Activated CD4-positive, CD25-positive, alpha-beta regulatory T cell treated with anti-CD3 and anti-CD28 coated beads, Interleukin-2, amount 50 U/mL, for 72 hours (primary cell): Measurements from ENCODE around the gene OXCT2.
"Not testable (repeated sequence)": the region's sequence is repeated elsewhere in the genome, so short reads cannot be mapped to it uniquely, and the experiment has no call there.

Experiments used
- DNase-seq: peaks from one replicate; pipeline ENCODE4 v3.0.0; 2021

OXCT2 gene

DNA sequence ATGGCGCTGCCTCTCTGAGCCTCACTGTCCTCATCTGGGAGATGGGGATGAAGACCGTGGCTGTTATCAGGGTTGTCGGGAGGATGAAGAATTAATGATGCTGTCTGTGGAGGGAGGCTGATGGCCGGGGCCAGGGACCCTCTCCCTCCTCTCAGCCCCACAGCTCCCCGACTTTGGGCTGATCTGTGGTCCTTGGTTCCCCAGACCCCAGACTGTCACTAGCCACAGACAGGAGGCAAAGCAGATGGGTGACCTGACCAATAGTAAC is 15.9 kb upstream of the OXCT2 start:
- DNase-seq = not testable (repeated sequence)

DNA sequence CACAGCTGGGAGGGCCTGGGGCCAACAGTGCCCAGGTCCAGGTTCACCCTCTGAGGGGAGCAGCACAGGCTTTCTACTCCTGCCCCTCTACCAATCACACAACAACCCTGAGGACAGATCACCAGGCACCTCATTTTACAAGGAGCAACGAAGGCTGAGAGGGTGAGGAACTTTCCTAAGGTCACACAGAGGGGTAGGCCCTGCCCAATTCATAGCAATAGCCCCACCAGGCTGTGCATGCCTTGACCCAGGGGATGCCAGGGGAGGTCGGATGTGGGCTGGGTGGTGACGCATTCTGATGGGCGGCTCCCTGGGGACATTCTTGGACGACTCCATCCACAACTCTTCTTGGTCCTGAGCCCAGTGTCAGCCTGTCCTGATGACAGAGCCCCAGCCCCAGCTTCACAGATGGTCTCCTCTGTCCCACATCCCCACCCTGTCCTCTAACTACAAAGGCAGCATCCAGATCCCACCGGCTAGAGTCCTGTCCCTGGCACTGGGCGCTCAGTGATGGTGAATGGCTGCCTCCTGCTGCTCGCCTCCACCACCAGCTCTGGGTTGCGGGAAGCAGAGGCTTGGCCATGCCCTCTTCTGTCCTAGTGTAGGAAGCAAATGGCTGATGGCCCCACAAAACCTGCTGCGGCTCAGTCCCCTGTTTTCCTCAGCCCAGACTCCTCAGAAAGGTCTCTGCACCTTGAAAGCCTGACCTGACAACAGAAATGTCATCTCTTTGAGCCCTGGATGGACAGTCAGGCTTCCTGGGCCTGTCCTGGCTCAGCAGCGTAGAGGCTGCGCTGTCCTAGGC is 15.4 kb upstream of the OXCT2 start:
- not testable (repeated sequence) for DNase-seq

DNA sequence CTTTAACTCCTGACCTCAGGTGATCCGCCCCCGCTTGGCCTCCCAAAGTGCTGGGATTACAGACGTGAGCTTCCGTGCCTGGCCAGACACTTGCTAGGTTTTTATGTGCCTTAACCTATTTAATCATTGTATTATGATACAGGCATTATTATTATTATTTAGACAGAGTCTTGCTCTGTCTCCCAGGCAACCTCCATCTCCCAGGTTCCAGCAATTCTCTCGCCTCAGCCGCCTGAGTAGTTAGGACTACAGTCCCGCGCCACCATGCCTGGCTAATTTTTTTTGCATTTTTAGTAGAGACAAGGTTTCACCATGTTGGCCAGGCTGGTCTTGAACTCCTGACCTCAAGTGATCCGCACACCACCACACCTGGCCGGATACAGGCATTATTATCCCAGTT is 11.5 kb upstream of the OXCT2 start:
- not testable (repeated sequence) for DNase-seq

DNA sequence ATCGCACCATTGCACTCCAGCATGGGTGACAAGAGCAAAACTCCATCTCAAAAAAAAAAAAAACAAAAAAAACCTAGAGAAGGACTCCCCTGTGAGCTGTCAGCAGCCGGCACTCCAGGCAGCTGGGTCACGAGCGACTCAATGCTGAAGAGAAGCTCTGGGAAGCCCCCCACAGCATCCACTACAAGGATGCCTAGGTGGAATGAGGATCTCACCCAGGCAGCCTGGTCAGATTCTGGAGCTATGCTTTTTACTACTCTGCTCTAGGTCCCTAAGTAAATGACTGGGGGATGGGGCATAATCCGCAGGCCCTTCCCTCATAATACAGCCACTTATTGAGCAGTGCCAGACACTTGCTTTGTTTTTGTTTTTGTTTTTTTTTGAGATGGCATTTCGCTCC is 11.0 kb upstream of the OXCT2 start:
- DNase-seq = no peak

DNA sequence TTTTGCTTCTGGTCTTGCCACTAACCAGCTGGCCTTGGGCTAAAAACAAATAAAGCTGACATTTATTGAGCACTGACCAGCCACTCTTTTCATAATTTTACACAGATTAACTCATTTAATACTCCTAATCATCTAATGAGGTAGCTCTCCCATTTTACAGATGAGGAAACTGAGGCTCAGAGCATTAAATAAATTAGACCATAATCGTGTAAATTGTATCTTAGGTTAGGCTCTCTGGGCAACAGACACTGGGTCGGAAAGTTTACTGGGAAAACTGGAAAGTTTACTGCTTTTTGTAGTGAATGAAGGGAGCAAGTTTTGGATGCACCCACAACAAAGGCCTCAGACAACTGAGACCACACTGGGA is 10.2 kb upstream of the OXCT2 start:
- DNase-seq = no peak

DNA sequence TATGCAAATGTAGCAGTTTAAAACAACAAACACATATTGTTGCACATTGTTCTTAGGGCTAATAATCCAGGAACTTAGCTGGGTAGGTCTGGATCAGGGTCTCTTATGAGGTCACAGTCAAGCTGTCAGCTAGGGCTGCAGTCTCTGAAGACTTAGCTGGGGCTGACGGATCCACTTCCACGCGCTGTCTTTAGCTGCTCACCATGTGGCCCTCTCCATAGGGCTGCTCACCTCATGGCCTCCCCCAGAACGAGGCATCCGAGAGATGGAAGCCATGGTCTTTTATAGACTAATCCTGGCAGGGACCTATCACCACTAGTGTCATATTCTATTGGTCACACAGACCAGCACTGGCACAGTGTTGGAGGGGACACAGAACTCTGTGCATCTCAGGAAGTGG is 8.7 kb upstream of the OXCT2 start:
- no peak for DNase-seq

DNA sequence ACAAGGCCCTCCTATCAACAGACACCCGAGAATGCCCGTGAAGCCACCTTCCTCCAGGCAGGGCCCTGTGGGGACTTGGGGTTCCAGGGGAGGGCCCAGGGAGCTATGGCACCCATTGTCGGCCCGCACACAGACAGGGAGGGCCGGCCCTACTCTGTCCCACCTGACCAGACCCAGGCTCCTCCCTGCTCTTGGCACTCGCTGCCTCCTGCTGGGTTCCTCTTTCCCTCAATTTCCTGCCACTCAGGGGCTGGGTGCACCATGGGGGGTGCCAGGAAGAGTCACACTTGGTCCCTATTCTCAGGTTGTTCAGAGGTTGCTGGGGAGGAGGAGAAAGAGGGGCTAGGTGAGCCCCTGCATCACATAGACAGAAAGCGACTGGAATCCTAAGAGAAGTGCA is 8.0 kb upstream of the OXCT2 start:
- DNase-seq = no peak

DNA sequence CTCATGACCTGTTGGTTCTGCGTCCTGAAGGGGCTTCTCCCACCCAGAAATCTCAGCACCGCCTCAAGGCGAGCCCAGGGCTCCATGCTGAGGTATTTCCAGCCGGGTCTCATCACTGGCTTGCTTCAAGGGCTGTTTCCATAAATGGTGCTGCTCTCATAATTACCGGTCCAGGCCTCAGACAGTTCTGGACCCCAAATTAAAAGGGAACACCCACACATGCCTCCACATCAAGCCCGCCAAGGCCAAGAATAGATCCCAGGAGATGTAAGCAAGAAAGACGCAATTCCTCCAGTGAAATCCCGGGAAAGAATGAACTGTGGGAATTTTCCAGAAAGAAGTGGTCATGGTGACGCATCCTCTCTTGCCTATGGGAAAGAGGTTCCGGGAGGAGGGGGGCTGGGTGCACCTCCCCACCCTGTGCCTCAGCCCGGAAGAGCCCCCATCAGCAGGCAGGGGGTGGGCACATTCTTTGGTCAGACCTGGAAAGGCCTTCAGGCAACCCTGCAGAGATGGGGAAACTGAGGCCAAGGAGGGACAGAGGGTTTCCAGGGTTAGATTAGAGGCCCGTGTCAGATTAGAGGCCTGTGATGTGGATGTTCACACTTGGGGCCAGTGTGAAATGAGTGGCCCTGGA is 7.4 kb upstream of the OXCT2 start:
- DNase-seq = not testable (repeated sequence)

DNA sequence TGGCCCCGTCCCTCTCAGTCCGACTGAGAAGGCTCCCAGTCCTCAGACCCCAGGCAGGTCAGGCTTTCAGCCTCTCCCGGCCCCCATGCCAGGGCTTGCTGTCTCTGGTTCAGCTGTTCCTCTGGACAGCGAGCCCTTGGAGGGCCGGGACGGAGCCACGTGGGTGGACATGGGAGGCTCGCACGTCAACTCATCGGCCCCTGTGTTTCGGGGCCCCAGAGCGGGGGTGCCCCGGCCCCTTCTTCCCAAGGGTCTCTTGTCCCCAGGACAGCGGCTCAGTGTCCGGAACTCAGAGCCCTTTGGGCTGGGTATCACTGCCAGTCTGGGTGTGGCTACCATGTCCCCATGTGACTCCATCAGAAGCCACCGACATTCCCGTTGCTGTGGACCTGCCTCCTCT is 6.7 kb upstream of the OXCT2 start:
- DNase-seq = not testable (repeated sequence)

DNA sequence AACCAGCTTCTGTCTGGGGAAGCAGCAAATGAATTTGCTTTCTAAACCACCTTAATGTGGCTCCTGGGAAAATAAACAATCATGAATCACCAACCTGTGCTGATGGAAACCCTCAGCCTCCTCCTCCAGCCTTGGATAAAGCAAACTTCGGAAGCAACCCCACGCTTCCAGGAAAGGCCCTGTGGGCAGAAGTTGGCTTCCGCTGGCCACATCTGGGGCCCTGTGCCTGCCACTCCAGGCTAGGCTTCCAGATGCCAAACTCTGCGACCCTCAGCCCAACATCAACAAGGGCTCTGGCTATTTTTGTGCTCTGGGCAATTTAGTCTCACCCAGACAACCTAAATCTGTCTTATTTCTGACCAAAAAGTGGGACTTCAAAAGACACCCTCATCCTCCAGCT is 6.2 kb upstream of the OXCT2 start:
- no peak for DNase-seq

DNA sequence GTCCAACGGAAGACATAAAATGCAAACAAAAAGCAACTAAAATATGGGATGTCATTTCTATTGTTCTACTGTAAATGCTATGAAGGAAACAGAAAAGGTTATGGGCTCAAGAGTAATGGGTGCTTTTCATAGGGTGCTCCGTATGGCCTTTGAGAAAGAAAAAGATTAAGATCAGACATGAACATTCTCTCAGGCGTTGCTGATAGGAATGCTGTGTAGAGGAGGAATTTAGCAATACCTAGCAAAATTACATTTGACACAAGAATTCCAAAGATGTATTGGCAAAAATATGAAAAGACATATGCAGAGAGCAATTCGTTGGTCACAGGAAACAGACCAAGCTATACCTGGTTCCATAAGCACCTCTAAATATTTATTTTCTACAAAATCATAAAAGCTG is 5.7 kb upstream of the OXCT2 start:
- no peak for DNase-seq

DNA sequence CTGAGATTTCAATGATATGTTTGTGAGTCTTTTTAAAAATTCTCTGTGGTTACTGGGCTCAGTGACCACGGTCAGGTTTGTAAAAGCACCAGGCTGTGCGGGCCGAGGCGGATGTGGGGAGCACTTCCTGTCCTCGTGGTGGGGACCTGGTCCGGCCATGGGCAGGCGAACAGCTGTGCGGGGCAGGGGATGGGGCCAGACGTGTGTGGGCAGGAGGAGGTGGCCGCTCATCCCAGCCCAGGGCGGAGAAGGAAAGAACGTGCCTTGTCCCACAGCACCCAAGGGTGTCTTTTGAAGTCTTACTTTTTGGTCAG is 5.2 kb upstream of the OXCT2 start:
- DNase-seq = no peak

DNA sequence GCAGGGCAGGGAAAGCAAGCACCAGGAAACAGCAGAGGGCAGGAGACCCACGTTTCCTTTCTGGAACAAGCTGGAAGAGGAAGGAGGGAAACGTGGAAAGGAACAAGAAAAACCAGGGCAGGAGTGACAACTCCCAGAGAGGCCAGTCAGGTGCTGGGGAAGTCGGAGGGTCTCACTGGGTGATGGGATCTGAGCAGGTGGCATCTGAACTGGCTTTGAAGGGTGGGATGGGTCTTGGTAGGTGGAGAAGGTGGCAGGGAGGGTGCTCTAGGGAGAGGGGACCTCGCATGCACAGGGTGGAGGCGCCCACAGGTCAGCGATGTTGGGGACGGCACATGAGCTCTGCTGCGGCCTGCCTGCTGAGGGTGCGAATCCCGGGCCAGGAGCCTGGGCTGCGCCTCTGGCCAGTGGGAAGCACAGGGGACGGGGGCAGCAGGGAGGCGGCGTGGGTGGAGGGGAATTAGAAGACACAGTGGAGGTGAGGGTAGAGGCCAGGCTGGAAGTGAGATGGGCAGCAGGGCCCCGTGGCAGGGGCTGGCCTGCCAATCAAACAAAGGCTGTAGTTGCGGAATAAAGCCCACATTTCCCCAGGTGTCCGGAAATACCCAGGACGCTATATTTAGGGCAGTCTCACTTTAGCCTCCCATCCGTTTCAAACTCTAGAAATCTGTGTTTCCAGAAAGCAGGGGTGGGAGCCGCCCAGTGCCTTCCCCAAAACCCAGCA is 4.7 kb upstream of the OXCT2 start:
- not testable (repeated sequence) for DNase-seq

DNA sequence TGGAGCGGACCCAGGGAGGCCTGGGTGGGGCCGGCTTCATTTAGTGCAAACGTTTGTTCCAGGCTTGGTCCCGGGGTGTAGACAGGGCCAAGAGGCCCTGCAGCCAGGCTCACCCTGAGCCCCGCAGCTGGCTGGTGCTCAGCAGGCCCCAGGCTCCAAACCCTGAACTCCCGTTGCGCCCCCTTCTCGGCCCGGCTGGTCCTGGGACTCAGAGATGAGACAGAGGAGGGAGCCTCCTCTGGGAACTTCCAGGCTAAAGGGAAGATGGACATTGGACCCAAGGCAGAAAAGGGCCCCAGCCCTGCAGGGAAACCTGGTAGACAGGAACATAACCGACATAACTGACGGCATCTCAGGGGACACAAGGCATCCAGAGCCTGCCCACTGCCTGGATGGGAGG is 4.0 kb upstream of the OXCT2 start:
- DNase-seq = not testable (repeated sequence)

DNA sequence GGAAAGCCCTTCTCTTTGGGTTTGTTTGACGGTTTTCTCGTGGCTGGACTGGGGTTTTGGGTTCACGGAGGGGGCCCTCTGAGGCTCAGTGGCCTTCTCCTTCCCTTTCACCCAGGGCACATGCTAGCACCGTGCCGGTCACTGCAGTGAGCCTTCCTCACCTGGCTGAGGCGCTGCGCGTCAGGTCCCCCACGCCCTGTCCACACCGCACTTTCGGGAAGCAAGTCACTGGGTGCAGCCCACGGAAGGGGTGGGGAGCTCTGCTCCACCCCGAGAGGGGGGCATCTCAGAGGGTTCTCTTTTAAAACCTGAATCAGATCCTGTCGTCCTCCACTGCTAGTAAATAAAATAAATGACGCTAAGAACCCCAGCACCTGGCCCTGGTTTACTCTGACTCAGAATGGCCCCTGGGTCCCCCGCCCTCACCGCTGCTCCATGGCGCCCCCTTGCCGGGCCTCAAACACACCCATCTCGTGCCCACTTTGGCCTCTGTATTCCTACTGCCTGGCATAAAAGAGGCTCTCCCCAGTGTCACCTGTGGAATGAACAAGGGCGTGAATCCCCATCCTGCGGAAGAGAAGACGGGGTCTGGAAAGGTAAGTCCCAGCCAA is 2.3 kb upstream of the OXCT2 start:
- not testable (repeated sequence) for DNase-seq

DNA sequence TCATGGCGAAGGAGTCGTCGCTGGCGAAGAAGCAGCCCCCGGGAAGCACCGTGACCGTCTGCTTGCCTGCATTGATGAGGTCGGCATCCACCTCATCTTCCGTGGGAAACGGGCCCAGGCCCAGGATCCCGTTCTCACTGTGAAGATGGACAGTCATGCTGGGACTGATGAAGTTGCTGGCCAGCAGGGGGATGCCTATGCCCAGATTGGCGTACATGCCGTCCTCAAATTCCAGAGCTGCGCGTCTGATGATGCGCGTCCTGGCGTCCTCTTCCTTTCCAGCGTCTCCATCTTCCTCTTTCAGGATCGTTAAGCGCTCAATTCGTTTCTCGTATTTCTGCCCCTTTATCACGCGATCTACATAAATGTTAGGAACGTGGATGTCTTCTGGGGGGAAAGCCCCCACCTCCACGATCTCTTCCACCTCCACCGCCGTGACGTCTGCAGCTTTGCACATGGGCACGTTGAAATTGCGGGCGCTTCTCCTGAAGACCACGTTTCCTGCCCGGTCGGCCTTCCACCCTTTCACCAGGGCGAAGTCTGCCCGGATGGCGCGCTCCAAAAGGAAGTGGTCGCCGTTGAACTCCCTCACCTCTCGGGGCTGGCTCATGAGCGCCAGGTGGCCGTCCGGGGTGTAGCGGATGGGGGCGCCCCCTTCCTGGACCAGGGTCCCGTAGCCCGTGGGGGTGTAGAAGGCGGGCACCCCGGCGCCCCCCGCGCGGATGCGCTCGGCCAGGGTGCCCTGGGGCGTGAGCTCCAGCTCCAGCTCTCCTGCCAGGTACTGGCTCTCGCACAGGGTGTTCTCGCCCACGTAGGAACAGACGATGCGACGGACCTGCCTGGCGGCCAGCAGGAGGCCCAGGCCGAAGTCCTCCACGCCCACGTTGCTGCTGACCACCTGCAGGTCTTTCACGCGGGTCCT is 787 bp downstream of the OXCT2 start:
- DNase-seq = not testable (repeated sequence)

DNA sequence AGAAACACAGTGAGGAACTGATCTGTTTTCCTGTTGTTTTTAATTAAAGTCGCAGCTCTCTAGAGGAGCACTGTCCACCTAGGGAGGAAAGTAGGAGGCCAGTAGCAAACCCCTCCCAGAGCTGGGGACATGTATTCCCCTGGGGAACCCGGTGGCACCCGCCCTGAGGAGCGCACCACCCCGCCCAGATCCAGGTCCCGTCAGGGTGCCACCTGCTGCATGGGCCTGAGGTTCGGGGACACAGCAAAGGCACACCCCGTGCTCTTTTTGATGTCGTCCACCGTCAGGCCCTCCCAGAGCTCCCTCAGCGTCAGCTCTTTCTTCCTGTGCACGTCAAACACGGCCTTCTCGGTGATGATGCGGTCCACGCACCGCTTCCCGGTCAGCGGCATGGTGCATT is 1.6 kb downstream of the OXCT2 start:
- DNase-seq = not testable (repeated sequence)

DNA sequence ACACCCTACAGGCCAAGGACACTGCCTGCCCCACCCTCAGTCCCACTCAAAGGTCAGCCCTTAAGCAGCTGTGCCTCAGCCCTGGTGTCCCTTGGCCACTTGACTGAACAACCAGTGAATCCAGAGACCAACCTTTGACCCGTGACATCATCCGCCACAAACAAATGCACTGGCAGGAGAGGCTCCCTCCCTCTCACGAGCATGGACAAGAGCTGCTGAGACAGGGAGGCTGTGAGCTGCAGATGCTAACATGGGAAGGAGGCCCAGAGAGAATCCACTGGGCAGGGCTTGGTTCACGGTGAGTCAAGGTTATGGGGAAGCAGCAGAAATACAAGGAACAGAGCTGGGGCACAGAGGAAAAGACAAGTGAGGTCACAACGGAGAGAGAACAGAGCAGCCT is 4.7 kb downstream of the OXCT2 start:
- not testable (repeated sequence) for DNase-seq

DNA sequence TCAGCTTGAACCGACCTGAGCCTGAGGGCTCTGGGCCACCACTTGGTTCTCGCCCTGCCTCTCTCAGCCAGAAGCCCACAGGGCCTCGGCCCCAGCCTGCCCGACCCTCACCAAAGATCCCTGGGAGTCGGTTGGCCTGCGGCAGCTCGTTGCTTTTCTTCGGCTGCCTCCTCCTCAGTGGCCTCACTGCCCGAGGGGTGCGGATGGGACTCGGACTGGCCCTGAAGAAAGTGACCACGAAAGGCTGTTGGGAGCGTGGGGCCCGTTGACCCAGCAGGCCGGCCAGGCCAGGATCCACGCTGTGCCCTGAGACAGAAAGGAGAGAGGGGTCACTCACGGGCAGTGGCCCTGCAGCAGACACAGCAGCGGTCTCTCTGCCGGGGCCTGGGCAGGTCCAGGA is 6.6 kb downstream of the OXCT2 start:
- DNase-seq = not testable (repeated sequence)

DNA sequence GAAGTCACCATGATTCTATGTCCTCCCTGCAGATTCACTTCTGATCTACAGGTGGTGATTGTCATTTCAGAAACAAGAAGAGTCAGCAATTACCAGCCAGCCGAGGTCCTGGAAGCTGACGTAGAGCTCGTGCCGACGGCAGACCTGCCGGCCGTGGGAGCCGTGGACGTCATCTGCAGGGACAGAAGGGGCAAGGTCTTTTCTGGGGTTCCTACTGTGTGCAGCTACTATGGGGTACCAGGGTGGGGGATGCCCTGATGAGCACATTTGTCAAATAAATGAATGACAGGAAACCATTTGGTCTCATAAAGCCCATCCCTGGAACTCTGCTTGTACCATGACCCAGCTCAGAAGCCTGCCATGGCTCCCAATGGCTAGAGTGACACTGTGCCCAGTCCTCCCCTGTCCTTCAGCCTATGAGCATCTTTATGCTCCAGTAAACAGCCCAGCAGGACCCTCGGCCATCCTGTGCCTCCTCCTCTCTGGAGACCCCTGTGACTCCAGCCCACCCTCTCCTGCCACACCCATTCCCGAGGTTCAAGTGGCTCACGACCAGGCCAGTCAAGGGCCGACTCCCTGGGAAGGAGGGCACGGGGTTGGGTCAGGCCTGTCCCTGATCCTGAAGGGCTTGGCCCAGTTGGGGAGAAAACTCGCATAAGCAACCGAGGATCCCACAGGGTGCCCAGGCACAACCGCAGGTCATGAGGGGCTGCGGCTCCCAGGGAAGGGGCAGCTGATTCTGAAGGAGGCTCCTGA is 7.4 kb downstream of the OXCT2 start:
- not testable (repeated sequence) for DNase-seq

DNA sequence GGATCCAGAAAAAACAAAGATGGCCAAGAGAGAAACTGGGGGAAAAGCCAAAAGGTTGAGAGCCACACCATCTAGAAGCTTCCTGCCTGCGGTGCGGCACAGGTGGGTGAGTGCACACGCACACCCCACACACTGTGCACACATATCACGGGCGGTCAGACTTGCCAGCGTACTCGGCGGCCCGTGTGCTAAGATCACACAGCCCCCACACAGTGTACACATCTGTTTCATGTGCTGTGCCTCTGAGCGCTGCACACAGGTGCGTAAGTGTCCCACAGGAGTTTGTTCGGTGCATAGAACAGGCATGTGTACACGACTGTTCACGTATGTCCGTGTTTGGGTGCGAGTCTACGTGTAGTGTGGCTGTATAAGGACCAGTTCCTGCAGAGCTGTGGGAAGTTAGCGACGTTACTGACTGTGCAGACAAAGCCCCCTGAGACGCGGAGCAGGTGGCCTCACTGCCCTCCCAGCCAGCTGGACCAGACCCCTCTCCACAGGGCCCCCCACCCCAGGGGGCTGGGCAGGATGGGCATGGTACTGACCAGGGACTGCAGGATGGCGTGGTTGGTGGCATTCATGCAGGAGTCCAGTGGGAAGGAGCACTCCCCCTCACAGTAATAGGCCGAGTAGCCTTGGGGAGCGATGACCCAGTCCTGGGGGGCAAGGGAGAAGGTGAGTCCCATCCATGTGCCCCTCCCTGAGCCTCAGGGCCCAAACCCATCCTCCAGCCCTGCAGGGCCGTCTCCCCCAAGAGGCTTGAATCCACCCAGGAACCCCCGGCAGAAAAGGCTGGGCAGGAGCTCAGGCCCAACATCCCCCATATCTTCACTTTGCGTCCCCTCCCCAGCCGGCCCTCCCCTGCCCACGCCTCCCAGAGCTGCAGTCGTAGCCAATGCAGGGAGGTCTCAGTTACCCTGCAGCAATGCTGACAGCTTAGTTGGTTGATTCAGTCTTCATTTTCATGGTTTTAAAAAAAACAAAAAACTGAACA is 8.3 kb downstream of the OXCT2 start:
- DNase-seq = no peak
